ENCODE measurements around the gene ATXN10. TPM values are rescaled to one million over a fixed set of nuclear protein-coding genes. Genes with fewer than 3 reads are reported as not detected.

Gene ATXN10
- total and polyA plus RNA-seq, 10 of the 15 experiments (the other 5 are each of a cell fraction or from before 2014, with no cell fraction given), result 29.2 to 249 (median 146) TPM

- WGBS (ENCODE audit: insufficient coverage, insufficient replicate concordance, low lambda C conversion rate, missing lambda C conversion rate), result 80% methylated on average over 15 of the region's 15 CpGs
- H4K20me1 ChIP-seq (ENCODE audit: control insufficient read depth, insufficient read depth), result no peaks in the 10 kb centered on the region
- FAIRE-seq (no peak), ATAC-seq (no peak), DNase-seq (ENCODE audit: low read depth, low spot score) (no peak)
- no peaks in the 10 kb centered on the region for H3K4me1 ChIP-seq (ENCODE audit: control insufficient read depth, insufficient read depth, low read length)
- H3K27me3 ChIP-seq (replicated peaks in 1 of 2; ENCODE audit: control insufficient read depth in 2 of 2, insufficient read depth in 2 of 2, low read length in 1 of 2), result peaks cover 1 to 3% of the 10 kb centered on the region in 2 experiments; a peak in 2 of 4 replicates
- no peak overlapping the region for H3K4me2 ChIP-seq (ENCODE audit: control insufficient read depth, insufficient read depth)
- no peak overlapping the region for H2AFZ ChIP-seq (ENCODE audit: control insufficient read depth, low read depth, low read length)
- no peaks in the 10 kb centered on the region for H3K36me3 ChIP-seq (ENCODE audit: control insufficient read depth in 2 of 2, insufficient read depth in 2 of 2, low read length in 1 of 2)
- in situ Hi-C loops (cut with MboI), result no loop called here
- no peak overlapping the region for H3K4me3 ChIP-seq
- intact Hi-C loops (cut with micrococcal nuclease; ENCODE audit: unreplicated experiment), result no loop called here
- ChIA-PET SMC1A (ENCODE audit: uncharacterized antibody, unreplicated experiment) (no interaction called here), POLR2A (no interaction called here), RAD21 (ENCODE audit: unreplicated experiment) (no interaction called here), CTCF (interaction anchor here (1.1 kb wide), 1 partner anchor 362 kb away, joined by 3 read pairs; no protein-coding TSS in a partner anchor)
- H3K79me2 ChIP-seq (ENCODE audit: control insufficient read depth, insufficient read depth, low read length), result no peaks in the 10 kb centered on the region
- no peak overlapping the region for H3K27ac ChIP-seq (ENCODE audit: control insufficient read depth, insufficient read depth)
- no peak overlapping the region for H3K9ac ChIP-seq (ENCODE audit: control insufficient read depth, insufficient read depth, low read length)
- no peaks in the 10 kb centered on the region for H3K9me3 ChIP-seq (replicated peaks; ENCODE audit: control insufficient read depth, insufficient read depth, low read length)
- no TSS peak for BruUV-seq (replicated peaks)
- no peak for TF ChIP-seq ZNF207 (IDR thresholded peaks at IDR 0.05; ENCODE audit: borderline replicate concordance)
Observed at GRCh38 chr22:45630436-45630835, 41.2 kb upstream of the ATXN10 start.

GRCh38 chr22:45631140-45631840 lies 40.3 kb upstream of the ATXN10 start:
- RAD21 ChIA-PET (ENCODE audit: unreplicated experiment), result no interaction called here
- POLR2A ChIA-PET, result no interaction called here
- FAIRE-seq, result no peak
- Histone ChIP-seq H3K36me3 (ENCODE audit: control insufficient read depth in 2 of 2, insufficient read depth in 2 of 2, low read length in 1 of 2) (no peaks in the 10 kb centered on the region), H2AFZ (ENCODE audit: control insufficient read depth, low read depth, low read length) (no peak overlapping the region), H3K9ac (ENCODE audit: control insufficient read depth, insufficient read depth, low read length) (no peak overlapping the region), H3K27ac (ENCODE audit: control insufficient read depth, insufficient read depth) (no peak overlapping the region), H3K4me3 (no peak overlapping the region), H4K20me1 (ENCODE audit: control insufficient read depth, insufficient read depth) (no peaks in the 10 kb centered on the region), H3K27me3 (replicated peaks in 1 of 2; ENCODE audit: control insufficient read depth in 2 of 2, insufficient read depth in 2 of 2, low read length in 1 of 2) (peaks cover 1 to 3% of the 10 kb centered on the region in 2 experiments; a peak in 2 of 4 replicates), H3K4me2 (ENCODE audit: control insufficient read depth, insufficient read depth) (no peak overlapping the region), H3K79me2 (ENCODE audit: control insufficient read depth, insufficient read depth, low read length) (no peaks in the 10 kb centered on the region), H3K9me3 (replicated peaks; ENCODE audit: control insufficient read depth, insufficient read depth, low read length) (no peaks in the 10 kb centered on the region), H3K4me1 (ENCODE audit: control insufficient read depth, insufficient read depth, low read length) (no peaks in the 10 kb centered on the region)
- WGBS (ENCODE audit: insufficient coverage, insufficient replicate concordance, low lambda C conversion rate, missing lambda C conversion rate), result 8% methylated on average over 11 of the region's 12 CpGs
- no peak for DNase-seq (ENCODE audit: low read depth, low spot score)
- no peak for ATAC-seq
- CTCF ChIA-PET, result no interaction called here
- in situ Hi-C loops (cut with MboI), result no loop called here
- intact Hi-C loops (cut with micrococcal nuclease; ENCODE audit: unreplicated experiment), result no loop called here
- no TSS peak for BruUV-seq (replicated peaks)
- SMC1A ChIA-PET (ENCODE audit: uncharacterized antibody, unreplicated experiment), result no interaction called here
- TF ChIP-seq CEBPB (IDR thresholded peaks at IDR 0.05; ENCODE audit: borderline replicate concordance in 1 of 2, low read depth in 2 of 2, low read length in 2 of 2) (no peak), TCF12 (IDR thresholded peaks at IDR 0.05; ENCODE audit: low read depth, low read length) (no peak), EZH2 (IDR thresholded peaks at IDR 0.05; ENCODE audit: borderline replicate concordance, control insufficient read depth, low read depth, low read length) (no peak), ZNF217 (IDR thresholded peaks at IDR 0.05) (no peak), RELB (IDR thresholded peaks at IDR 0.05; ENCODE audit: low read depth) (no peak), ZBTB4 (CRISPR knock-in tag; IDR thresholded peaks at IDR 0.05) (no peak), BCLAF1 (IDR thresholded peaks at IDR 0.05) (no peak)

Measured in GM12878 (cell line).